ENCODE measurements around the gene LDAH. TPM values are rescaled to one million over a fixed set of nuclear protein-coding genes. Genes with fewer than 3 reads are reported as not detected.
A peak's percentile ranks its signal among the peaks of the same experiment; 100 is the strongest.

Gene LDAH
- total and polyA plus RNA-seq, 2 donors (not counting 1 experiment from before 2014, with no cell fraction given), result 9.0 to 31.3 TPM

DNA sequence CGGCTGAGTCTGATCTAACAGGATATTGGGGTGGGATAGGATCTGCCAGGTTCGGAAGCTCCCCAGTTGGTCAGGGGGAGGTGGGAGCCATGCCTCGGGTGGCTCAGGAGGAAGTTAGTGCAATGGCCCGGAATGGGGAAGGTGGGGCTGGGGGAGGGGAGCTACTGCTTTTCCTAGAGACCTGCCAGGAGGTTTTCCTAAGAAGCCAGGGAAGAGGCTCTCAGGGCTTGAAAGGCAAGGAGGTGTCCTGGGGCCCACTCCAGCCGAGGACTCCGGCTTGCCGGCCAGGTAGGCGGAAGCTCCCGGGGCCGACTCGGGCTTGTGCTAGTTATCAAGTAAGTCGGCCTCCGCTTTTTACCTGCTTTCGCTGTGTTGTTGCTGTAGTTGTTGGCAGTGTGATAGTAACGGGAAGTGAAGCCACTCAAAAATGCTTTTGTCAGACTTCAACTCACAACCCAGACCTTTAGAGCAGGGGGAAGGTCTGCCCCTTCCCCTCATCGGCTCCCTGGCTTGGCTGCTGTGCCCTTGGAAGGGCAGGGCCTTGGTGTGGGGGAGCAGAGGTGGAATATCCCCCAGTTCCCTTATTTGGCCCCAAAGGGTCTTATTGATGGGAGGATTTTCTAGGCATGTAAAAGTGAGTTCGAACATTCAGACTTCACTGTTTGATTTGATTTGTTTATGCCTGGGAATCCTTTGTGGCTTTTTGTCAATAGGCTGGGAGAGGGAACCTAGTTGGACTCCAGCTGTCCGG, 150.5 kb downstream of the LDAH start:
- Histone ChIP-seq H3K4me3 (ENCODE audit: control extremely low read depth in 1 of 5, extremely low read depth in 1 of 5, insufficient read depth in 1 of 5, low read depth in 2 of 5, low read length in 4 of 5) (peak overlapping the region in 2 of 5 experiments; percentile 6 to 15), H3K4me2 (replicated peaks; ENCODE audit: low read depth, low read length, poor library complexity, severe bottlenecking) (peak overlapping the region; percentile 19), H2AFZ (ENCODE audit: insufficient read depth, low read depth, low read length, poor library complexity, severe bottlenecking) (no peak overlapping the region), H4K20me1 (ENCODE audit: control insufficient read depth, insufficient read depth, low read length, poor library complexity, severe bottlenecking) (no peaks in the 10 kb centered on the region), H3K27ac (ENCODE audit: low read length in 2 of 2) (peak overlapping the region in 1 of 2 donors; percentile 3), H3K79me2 (ENCODE audit: control insufficient read depth, insufficient read depth, low read length) (peaks cover 3% of the 10 kb centered on the region), H3K9me3 (ENCODE audit: control extremely low read depth in 1 of 3, control insufficient read depth in 2 of 3, insufficient read depth in 1 of 3, low read length in 2 of 3) (peaks cover 0 to 24% (median 0%) of the 10 kb centered on the region in 3 donors), H3K27me3 (replicated peaks in 1 of 4; ENCODE audit: control extremely low read depth in 1 of 4, control insufficient read depth in 3 of 4, insufficient read depth in 4 of 4, low read length in 3 of 4) (peaks cover 0 to 46% (median 19%) of the 10 kb centered on the region in 4 experiments), H3K4me1 (ENCODE audit: control insufficient read depth in 2 of 2, insufficient read depth in 2 of 2, low read length in 2 of 2) (peaks cover 49 to 91% of the 10 kb centered on the region in 2 donors), H3K36me3 (replicated peaks in 1 of 2; ENCODE audit: control extremely low read depth in 1 of 2, control insufficient read depth in 1 of 2, extremely low read depth in 1 of 2, insufficient read depth in 2 of 2, low read length in 1 of 2) (peaks cover 0 to 11% of the 10 kb centered on the region in 2 experiments), H3K9ac (ENCODE audit: low read length) (no peak overlapping the region)
- CTCF ChIA-PET, result interaction anchor here (8.8 kb wide), 1 partner anchor 11 kb away, joined by 160 read pairs; no protein-coding TSS in a partner anchor
- POLR2A ChIA-PET, result interaction anchor here (0.7 kb wide), 1 partner anchor 261 kb away, joined by 3 read pairs; no protein-coding TSS in a partner anchor
- TF ChIP-seq, protein P1, sequence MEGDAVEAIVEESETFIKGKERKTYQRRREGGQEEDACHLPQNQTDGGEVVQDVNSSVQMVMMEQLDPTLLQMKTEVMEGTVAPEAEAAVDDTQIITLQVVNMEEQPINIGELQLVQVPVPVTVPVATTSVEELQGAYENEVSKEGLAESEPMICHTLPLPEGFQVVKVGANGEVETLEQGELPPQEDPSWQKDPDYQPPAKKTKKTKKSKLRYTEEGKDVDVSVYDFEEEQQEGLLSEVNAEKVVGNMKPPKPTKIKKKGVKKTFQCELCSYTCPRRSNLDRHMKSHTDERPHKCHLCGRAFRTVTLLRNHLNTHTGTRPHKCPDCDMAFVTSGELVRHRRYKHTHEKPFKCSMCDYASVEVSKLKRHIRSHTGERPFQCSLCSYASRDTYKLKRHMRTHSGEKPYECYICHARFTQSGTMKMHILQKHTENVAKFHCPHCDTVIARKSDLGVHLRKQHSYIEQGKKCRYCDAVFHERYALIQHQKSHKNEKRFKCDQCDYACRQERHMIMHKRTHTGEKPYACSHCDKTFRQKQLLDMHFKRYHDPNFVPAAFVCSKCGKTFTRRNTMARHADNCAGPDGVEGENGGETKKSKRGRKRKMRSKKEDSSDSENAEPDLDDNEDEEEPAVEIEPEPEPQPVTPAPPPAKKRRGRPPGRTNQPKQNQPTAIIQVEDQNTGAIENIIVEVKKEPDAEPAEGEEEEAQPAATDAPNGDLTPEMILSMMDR (IDR thresholded peaks at IDR 0.05), result no peak
- TF ChIP-seq EZH2 (IDR thresholded peaks at IDR 0.05; ENCODE audit: borderline replicate concordance, insufficient read depth, low read depth, low read length, poor library complexity, severe bottlenecking), result no peak
- DNase-seq, result peak; percentile 55
- no peaks in the 10 kb centered on the region for H3K9me3 Mint-ChIP-seq (ENCODE audit: insufficient read depth)
- peak overlapping the region; percentile 84 for H3K27ac Mint-ChIP-seq
- WGBS (ENCODE audit: insufficient coverage), result 62% methylated on average over 15 of the region's 18 CpGs
- peaks cover 3% of the 10 kb centered on the region for H3K27me3 Mint-ChIP-seq
- H3K4me1 Mint-ChIP-seq, result peaks cover 60% of the 10 kb centered on the region
- peak overlapping the region; percentile 47 for H3K4me3 Mint-ChIP-seq
- intact Hi-C loops (cut with micrococcal nuclease), result no loop called here
- ATAC-seq (ENCODE audit: low read depth), result no peak

DNA sequence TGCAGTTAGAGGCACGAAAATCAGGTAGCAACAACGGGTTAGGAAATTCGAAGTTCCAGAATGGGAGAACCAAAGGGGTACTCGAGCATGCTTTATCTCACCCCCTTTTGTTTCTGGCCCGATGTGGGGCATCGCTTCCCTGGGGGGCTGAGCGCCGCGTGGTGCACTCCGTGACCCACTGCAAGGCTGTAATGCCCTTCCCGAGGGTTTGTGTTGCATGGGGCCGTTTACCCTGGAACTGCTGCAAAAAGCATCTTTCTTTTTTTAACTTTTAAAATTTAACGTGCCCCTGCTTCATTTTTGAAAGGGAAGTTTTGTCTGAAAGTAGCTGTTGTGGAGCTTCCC, 151.2 kb downstream of the LDAH start:
- no peak overlapping the region for H3K9ac ChIP-seq (ENCODE audit: low read length)
- peaks cover 0 to 11% of the 10 kb centered on the region in 2 experiments for H3K36me3 ChIP-seq (replicated peaks in 1 of 2; ENCODE audit: control extremely low read depth in 1 of 2, control insufficient read depth in 1 of 2, extremely low read depth in 1 of 2, insufficient read depth in 2 of 2, low read length in 1 of 2)
- H2AFZ ChIP-seq (ENCODE audit: insufficient read depth, low read depth, low read length, poor library complexity, severe bottlenecking), result no peak overlapping the region
- WGBS (ENCODE audit: insufficient coverage), result 60% methylated on average over 10 of the region's 13 CpGs
- intact Hi-C loops (cut with micrococcal nuclease), result no loop called here
- no peak overlapping the region for H3K27ac ChIP-seq (ENCODE audit: low read length in 2 of 2)
- H3K9me3 ChIP-seq (ENCODE audit: control extremely low read depth in 1 of 3, control insufficient read depth in 2 of 3, insufficient read depth in 1 of 3, low read length in 2 of 3), result peaks cover 0 to 24% (median 0%) of the 10 kb centered on the region in 3 donors
- DNase-seq (no peak), ATAC-seq (ENCODE audit: low read depth) (no peak)
- peaks cover 3% of the 10 kb centered on the region for H3K79me2 ChIP-seq (ENCODE audit: control insufficient read depth, insufficient read depth, low read length)
- H3K4me3 Mint-ChIP-seq, result peak overlapping the region; percentile 23
- POLR2A ChIA-PET, result interaction anchor here (0.7 kb wide), 1 partner anchor 261 kb away, joined by 3 read pairs; no protein-coding TSS in a partner anchor
- no peak overlapping the region for H3K27ac Mint-ChIP-seq
- H3K4me2 ChIP-seq (replicated peaks; ENCODE audit: low read depth, low read length, poor library complexity, severe bottlenecking), result peak overlapping the region; percentile 19
- CTCF ChIA-PET, result interaction anchor here (8.8 kb wide), 1 partner anchor 10 kb away, joined by 160 read pairs; no protein-coding TSS in a partner anchor
- H4K20me1 ChIP-seq (ENCODE audit: control insufficient read depth, insufficient read depth, low read length, poor library complexity, severe bottlenecking), result no peaks in the 10 kb centered on the region
- H3K4me1 ChIP-seq (ENCODE audit: control insufficient read depth in 2 of 2, insufficient read depth in 2 of 2, low read length in 2 of 2), result peaks cover 47 to 85% of the 10 kb centered on the region in 2 donors
- H3K4me1 Mint-ChIP-seq, result peaks cover 55% of the 10 kb centered on the region
- H3K4me3 ChIP-seq (ENCODE audit: control extremely low read depth in 1 of 5, extremely low read depth in 1 of 5, insufficient read depth in 1 of 5, low read depth in 2 of 5, low read length in 4 of 5), result no peak overlapping the region
- TF ChIP-seq, protein P1 (IDR thresholded peaks at IDR 0.05), result no peak
- TF ChIP-seq EZH2 (IDR thresholded peaks at IDR 0.05; ENCODE audit: borderline replicate concordance, insufficient read depth, low read depth, low read length, poor library complexity, severe bottlenecking), result no peak
- peaks cover 3% of the 10 kb centered on the region for H3K27me3 Mint-ChIP-seq
- peaks cover 0 to 49% (median 19%) of the 10 kb centered on the region in 4 experiments for H3K27me3 ChIP-seq (replicated peaks in 1 of 4; ENCODE audit: control extremely low read depth in 1 of 4, control insufficient read depth in 3 of 4, insufficient read depth in 4 of 4, low read length in 3 of 4)
- H3K9me3 Mint-ChIP-seq (ENCODE audit: insufficient read depth), result no peaks in the 10 kb centered on the region
